ENCODE results near the gene FAIM2.

GRCh38 chr12:49831717-49832116, 72.0 kb downstream of the FAIM2 start:
- TF ChIP-seq MLX (CRISPR knock-in tag; IDR thresholded peaks at IDR 0.05), result no peak
- TF ChIP-seq MAX (CRISPR knock-in tag; IDR thresholded peaks at IDR 0.05), result no peak
- no peak for TF ChIP-seq PRDM15 (CRISPR knock-in tag; IDR thresholded peaks at IDR 0.05)
